D341Med (cell line): Measurements from ENCODE around the gene OSBPL3.
"Not testable (repeated sequence)": the region's sequence is repeated elsewhere in the genome, so short reads cannot be mapped to it uniquely, and the experiment has no call there.

ENCODE experiments used
- DNase-seq: peaks from one replicate; pipeline ENCODE4 v3.0.0; 2012; ENCODE audit warnings: low spot score

Gene OSBPL3

DNA sequence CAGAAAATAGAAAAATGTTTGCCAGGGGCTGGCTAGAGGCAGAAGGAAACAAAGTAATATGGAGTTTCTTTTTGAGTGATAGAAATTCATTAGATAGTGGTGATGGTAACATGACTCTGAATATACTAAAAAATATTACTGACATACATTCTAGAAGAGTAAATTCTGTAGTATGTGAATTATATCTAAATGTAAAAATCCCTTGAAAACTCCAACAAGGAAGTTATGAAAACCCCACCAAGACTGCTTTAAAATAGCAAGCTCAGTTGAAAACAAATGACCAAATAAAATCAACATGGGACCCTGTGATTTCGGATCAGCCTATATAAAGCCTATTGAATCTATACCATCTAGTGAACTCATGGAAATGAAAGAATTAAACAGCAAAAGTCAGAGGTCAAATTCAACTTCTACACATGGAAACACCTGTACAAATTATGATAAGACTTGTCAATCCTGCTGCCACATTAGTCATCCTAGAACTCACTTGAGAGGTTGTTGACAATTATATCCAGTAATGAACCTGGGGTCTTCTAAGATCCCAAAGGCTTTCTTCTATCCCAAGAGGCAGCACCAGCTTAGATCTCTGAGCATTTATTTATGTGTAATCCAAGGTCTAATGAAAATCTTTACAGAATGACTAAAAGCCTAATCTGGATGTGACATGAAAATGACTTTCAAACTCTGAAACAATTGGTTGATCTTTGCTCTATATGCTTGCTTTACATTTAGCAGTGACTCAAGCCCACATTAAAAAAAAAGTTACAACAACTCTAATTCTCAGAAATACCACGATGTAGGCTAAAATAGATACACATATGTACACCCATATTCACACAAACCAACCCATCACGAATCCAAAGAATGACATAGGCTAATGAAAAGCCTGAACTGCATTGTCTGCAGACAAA is 59.3 kb downstream of the OSBPL3 start:
- no peak for DNase-seq

- no peak for DNase-seq
These were observed 62.3 kb downstream of the OSBPL3 start for GRCh38 chr7:24917510-24918239.

- DNase-seq, result no peak
These were observed 63.4 kb downstream of the OSBPL3 start for GRCh38 chr7:24916463-24917040.

GRCh38 chr7:24914465-24914859 is 65.5 kb downstream of the OSBPL3 start:
- no peak for DNase-seq

DNA sequence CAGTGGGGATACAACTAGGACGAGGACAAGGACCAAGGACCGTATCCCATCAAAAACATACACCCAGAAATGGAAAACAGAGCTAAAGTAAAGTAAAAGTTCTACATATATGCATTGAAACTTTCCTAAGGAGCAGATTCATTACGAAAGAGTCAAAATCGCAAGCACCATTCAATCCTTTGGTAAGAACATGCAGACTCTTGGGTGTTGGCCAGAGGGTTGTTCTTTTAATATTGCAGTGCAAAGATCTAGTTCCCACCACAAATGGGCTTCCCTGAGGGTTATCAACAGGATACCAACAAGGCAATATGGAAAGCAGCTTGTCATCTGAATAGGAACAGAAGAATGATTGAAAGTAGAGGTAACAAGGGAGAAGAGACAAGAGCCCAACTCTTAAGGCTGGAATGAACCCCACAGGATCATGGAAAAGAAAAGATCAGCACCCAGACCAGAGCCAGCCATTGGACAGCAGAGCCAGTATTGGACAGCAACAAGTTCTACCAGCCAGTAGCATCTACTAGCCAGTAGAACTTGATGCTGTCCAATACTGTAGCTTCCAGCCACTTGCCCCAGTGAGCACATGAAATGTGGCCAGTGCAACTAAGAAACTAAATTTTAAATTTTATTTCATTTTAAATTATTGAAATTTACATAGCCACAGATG is 66.0 kb downstream of the OSBPL3 start:
- DNase-seq, result no peak

- DNase-seq, result no peak
These were observed 67.0 kb downstream of the OSBPL3 start for GRCh38 chr7:24912874-24913514.

DNA sequence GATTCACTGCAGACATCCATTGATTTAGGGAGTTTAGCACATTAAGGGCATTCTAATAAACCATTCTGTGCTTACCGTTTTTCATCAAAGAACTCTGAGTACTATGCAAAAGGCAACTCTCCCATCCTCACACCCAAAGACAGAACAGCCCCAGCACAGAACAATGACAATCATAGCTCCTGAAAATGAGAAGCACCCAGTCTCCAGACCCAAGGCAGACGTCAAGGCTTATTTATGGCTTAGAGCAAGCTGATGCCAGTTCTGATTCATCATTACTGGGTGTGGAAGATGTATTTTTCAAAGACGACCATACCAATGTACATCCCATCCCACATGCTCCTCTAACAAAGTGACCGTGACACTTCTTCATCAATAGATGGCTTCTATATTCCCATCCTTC is 67.6 kb downstream of the OSBPL3 start:
- DNase-seq, result no peak

DNA sequence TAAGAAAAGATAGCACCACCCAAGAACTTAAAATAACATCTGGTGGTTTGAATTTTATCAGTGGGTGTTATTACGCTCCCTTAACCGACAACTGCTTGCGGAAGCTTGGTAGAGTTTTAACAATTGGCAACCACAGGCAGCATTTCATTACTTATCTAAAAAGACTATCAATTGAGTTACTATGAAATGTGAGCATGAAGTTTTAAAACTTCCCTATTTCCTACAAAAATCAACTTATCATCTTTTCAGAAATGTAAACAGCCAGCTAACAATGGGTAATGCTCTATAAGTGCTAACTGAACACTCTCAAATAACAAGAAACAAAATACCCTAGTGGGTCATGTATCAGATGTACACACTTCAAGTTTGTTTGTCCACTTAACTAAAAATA is 68.8 kb downstream of the OSBPL3 start:
- DNase-seq, result no peak

DNA sequence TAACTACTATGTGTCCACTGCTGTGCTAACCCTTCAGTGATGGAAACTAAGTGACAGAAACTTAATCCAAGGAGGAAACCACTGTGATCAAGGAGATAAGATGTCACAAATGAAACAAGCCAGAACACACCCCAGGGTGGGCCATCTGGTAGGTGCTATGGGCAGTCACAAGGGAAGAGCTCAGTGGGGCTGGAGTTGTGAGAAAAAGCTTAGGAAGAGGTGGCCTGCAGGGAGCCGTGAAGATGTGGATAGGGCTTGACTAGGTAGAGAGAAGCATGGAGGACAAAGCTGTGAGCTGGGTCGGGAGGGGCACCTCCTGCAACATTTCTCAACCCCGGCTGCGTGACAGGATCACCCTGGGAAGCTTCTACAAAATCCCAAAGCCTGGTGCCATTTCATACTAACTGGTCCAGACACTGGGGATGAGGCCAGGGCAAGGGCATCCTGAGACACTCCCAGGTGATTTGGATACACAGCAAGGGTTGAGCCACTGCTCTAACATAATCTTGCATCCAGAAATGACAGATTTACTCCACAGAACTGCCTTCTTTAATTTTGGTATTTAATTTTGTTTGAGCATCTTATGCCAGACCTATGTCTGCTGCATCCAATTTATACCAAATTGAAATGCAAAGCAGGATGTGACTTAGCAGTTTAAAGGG is 69.3 kb downstream of the OSBPL3 start:
- no peak for DNase-seq

GRCh38 chr7:24908727-24909126 is 71.3 kb downstream of the OSBPL3 start:
- no peak for DNase-seq

DNA sequence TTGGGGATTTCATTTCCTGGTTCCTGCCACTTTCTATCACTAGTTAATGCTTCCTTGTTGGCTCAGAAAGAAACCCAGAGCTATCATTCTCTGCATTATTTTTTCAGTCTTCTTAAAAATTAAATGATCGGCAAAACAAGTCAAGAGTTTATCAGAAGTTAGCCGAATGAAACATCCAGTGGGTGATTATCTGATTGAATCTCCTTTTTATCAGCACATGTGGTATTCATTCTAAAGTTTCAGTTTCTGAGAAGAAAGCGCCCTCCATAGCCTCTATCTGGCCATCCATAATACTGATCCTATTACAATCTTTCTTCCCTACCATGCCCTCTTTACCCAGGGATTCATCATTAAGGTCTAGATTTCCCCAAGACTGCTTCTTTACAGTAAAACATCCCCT is 71.8 kb downstream of the OSBPL3 start:
- DNase-seq, result no peak

GRCh38 chr7:24907311-24907886 is 72.6 kb downstream of the OSBPL3 start:
- no peak for DNase-seq

DNA sequence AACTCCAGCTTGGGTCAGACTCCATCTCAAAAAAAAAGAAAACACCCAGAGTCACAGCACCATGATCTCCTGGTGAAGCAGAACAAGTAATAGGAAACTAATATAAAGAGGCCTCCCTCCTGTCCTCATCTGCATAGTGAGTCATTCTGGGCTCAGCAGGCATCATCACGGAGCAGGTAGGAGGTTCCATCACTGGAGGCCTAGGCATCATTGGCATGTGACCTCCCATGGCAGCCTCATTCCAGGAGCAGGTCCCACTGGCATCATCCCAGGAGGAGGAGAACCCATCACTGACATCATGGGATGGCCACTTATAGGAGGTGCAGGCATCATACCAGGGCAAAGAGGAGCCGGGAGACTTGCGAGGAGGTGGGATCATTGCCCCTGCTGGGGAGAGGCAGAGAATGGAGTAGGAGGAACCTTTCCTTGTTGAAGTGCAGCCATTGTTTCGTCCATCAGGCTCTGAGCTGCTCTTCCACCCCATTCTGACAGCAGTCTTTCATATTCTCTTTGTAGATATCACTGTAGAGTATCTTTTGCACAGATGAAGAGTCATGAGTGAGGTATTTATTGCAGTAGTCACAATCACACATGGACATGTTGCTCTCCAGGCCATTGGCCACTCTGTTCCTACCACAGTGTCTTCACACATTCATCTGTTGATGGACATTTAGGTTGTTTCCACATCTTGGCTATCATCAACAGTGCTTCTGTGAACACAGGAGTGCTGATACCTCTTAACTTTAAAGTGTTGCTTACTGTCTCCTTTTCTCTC is 73.8 kb downstream of the OSBPL3 start:
- no peak for DNase-seq

DNA sequence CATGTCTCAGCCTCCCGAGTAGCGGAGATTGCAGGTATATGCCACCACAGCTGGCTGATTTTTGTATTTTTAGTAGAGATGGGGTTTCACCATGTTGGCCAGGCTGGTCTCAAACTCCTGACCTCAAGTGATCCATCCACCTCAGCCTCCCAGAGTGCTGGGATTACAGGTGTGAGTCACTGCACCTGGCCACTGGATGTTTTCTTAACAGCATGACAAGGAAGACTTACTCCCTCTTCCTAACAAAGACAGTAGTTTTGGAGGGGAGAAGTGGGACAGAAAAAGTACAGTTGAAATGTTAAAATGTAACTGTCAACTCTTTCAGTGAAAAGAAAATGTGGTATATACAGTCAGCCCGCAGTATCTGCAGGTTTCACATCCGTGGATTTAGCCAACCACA is 76.0 kb downstream of the OSBPL3 start:
- DNase-seq, result not testable (repeated sequence)

DNA sequence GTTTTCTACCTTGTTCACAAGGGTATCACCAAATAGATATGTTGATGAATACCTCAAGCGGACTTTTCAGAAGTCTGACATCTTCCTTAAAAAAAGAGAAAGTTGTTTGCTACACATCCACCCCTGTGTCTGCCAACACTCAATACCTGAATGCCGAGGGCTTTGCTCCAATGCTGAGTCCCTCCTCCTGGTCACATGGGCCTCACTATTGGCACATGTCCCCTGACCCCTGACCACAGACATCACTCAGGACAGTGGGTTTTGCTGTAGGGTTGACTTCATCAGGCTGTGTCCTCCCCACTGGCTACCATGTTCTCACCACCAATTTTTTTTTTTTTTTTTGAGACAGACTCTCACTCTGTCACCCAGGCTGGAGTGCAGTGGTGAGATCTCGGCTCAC is 76.4 kb downstream of the OSBPL3 start:
- no peak for DNase-seq

GRCh38 chr7:24902931-24903330 is 77.0 kb downstream of the OSBPL3 start:
- DNase-seq, result no peak

GRCh38 chr7:24902276-24902675 is 77.7 kb downstream of the OSBPL3 start:
- DNase-seq, result no peak

DNA sequence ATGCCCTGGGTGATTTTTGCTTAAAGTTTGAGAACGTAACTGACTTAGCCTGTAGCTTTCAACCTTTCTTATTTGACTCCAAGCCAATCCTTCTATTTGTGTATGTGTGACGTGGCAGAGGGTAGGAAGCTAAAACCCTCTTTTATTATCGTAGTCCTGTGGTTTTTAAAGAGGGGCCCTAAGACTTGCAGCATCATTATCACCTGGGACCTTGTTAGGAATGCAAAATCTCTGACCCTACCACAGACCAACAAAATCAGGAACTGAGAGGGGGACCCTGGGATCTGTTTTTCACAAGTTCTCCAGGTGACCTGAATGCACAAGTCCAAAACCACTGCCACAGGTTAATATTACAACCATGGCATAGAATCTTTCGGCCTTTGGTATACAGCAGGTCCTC is 80.1 kb downstream of the OSBPL3 start:
- no peak for DNase-seq

DNA sequence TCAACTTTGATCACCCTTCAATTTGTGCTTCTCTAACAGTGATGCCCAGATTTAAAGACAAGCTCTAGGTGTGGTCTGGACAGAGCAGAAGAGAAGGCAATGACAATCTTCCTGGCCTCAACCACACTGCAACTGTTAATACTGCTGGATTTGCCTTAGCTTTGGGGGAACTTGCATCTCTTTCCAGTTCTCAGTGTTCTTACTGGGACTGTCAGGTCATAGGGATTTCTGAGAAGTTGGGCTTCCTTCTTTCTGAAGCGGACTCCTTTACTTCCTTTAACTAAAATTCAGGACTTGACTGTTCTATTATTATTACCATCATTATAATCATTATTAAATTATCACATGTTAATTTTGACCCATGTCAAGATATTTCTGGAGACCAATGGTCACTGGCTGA is 80.8 kb downstream of the OSBPL3 start:
- no peak for DNase-seq

GRCh38 chr7:24898691-24899090 is 81.3 kb downstream of the OSBPL3 start:
- DNase-seq, result no peak
